8988T (cell line): ENCODE data around the gene PTPRN2.
"Not testable (repeated sequence)": the region's sequence is repeated elsewhere in the genome, so short reads cannot be mapped to it uniquely, and the experiment has no call there.

Experiments used
- DNase-seq: peaks from one replicate; pipeline ENCODE4 v3.0.0; 2011

PTPRN2 gene

DNA sequence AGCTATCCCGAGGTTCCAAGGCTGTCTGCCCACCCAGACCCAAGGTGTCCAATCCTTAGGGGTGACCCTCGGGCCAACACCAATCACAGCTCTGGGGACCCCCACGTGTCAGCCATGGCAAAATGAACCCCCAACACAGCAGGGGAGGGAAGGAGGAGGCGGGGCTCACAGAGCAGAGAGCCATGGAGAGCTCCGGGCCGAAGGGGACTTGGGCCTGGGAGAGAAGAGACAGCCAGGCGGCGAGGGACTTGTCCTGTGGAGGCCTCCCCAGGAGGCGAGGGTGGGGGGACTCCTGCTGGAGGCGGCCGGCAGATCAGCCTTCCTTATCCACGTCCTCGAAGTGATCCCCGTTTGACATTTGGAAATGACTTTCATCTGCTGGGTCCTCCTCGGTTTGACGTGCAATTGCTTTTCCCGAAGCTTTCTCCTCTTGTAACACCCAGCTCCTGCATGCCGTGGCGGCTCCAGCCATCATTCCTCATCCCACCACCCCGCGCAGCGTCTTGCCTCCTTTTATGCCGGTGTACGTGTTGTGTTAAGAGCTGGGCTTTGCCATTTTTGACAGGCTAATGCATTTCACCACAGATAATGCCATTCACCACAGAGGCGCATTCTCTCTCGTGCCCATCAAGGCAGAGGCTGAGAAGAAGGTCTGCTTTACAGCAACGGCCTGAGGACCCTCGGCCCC lies 913.5 kb downstream of the PTPRN2 start:
- no peak for DNase-seq

DNA sequence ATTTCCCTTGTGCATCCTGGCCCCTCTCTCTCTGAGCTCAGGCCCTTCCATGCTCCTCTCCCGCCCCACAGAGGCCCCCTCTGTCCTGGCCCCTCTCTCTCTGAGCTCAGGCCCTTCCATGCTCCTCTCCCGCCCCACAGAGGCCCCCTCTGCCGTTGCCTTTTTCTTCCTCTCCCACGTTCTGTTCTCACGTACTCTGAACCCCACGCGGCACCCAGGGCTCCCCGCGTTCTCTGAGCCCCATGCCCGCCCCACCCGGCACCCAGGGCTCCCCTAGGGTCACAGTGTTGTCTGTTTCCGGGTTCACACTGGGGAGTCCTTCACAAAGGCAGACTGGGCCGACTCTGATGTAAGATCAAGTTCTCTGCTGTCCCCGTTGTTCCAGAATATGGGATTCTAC lies 914.0 kb downstream of the PTPRN2 start:
- DNase-seq: no peak

DNA sequence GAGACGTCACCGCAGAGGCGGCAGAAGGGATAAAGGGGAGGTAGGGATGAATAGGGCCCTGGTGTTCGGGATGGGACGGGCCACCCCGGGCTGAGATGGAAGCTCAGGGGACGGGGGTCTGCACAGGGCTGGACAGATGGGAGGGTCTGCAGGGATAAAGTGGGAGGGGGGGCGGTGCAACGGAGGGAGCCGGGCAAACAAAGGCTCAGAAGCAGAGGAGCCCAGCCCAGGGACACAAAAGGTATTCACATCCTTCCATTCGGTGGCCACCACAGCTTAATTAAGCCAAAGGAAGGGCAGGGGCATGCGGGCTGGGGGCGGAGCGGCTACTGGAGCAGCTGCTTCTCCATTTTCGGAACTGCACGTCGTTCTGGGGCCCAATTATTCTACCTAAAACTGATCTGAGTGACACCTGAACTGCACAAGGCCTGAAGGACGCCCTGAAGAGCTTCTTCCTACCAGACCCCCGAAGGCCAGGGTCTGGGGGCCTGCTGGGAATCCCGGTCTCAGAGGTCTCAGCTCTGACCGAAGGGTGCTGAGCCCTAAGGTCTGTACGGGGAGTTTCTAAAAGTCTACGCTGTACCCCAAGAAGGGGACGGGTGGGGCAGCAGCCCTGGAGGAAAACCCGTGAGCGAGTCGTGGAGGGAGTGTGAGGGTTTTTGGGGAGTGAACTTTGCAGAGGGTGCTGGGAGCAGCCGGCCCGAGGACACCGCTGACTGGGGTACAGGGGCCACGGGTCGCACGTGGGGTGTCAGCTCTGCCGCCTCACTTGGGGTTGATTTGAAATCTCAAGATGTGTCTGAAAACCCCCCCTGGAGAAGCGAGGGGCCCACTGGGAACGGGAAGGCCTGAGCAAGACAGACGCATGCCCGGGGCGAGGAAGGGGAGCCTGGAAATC lies 916.0 kb downstream of the PTPRN2 start:
- no peak for DNase-seq

DNA sequence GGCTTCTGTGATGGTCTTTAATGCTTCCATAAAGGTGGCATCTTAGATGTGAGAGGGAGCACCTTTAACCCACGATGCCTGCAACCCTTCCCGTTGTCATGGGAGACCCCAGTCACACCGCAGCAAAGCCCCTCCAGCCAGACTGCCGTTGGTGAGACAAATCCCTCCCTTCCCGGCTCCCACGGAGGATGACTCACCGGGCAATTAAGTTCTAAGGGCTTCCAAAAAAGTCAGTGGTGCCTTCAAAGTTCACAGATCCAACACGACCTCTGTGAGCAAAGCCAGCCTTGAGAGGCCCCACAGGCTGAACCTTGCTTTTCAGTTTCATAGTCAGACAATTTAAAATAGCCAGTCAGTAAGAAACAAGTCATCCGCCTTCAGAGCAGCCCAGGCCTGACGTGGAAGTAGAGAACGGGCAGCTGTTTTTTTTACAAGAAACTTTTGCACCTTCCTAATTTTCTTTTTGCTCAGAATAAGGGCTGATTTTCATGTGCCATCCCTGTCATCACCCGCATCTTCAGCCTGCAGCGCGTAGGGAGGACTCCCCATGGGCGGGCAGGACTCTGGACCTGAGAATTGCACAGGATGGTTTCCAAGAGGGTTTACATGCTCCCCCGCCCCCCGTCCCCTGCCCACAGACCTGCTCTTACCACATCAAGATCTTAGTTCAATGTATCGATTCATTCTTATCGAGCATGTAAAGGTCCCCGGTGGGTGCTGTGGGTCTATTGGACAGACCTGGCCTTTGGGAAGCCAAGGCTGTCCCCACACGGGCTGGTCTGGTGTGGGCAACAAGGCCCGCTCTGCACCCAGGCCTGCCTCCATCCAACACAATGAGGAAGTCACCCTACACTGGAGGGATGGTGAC lies 916.9 kb downstream of the PTPRN2 start:
- no peak for DNase-seq

DNA sequence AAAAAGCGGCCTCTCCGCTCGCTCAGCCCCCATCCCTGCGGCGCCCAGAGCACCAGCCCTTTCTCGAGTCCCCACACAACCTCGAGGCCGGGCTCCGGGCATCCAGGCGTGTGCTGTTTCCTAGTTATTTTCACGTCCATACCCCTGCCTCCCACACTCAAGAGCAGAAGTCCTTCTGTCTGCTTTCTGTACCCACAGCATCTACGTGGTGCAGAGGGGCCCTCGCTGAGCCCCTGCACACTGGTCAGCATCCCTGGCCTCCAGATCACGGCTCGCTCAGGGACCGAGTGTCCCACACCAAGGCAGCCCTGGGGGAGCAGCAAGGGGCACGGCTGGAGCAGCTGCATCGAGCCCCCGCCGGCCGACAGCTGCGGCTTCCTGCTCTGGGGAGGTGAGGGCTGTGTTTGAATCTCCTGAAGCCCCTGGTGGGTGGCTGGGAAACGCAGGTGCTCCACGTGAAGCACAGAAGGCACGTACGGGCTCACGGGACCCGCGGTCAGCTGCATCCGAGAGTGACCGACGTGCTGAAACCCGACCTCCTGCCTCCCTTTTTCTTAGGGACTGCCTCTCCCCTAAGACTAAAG lies 917.8 kb downstream of the PTPRN2 start:
- no peak for DNase-seq

DNA sequence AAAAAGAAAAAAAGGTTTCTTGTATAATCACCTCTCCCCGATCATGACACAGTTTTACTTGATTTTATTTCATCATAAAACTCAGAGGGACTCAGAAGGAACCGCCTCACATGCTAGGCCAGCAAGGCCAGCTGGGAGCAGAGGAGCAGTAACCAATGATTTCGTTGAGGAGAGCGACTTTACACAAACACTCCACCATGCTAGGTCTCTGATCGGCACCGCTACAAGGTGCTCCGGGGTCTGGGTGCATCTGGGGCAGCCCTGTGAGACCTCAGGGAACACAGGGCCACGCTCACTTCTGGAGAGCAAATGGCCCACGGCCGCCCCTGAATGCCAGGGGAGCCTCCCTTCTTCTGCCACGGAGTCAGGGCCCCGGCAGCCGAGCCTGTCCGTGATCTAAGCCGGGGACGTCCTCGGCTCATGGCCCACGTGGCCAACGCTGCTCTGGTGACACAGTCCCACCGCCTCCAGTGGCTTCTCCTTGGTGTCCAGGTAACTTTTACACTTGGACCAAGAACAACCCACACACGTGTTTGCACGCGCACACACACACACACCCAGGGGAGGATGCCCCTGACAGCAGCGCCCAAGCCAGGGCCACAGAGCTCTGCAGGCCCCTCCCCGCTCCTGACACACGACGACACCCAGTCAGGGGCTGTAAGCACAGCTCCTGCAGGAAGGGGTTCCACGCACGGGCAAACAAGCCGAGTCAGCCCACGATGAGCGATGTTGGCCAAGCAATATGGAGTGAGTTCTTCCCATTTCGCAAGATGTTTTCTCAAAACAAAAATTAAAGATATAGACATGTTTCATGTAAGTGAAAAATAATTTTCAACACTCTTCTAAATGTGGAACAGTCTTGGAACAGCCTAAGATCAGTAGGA lies 918.5 kb downstream of the PTPRN2 start:
- DNase-seq: no peak

DNA sequence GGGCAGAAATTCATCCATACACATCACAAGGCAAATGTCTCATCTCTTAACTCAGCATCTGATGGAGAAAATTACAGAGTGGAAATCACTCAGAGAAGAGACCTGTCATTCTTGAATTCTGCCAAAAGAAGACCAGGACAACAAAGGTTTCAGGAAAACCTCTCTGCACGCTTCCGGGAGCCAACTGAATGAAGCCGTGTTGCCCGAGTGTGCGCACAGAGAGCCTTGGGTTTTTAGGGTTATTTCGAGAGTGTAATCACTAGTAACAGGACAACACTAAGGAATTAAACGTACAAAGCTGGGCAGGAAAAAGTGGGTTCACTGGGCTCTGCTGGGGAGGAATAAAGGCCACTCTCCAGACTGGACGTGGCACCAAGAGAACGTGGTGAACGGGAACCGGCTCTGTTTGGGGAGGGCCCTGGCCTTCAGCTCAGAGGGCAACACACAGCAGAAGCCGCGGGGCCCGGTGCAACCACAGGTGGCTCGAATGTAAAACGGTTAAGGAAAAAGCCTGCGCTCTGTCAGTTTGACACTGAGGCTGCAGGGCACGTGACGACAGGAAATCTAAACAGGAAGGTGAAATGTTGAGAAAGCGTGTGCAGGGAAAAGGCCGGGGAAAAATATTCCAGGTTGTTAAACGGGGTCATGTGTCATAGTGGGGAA lies 919.3 kb downstream of the PTPRN2 start:
- DNase-seq: no peak

DNA sequence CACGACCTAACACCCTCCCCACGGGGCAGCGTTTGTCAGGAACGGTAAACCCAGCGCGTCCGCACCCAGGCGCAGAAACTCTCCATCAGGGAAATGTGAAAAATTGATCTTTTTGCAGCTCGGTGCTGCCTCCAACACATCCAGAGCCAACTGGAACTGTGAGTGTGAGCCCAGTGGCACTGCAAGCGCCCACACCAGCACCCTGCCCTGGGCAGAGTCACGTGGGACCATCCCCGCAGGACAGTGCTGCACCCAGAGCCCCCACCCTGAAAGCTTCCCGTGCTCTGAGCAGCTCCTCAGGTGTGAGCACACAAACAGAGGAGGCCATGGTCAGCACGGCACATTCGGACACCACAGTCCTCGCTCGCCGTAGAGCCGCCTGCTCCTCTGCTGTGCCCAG lies 919.9 kb downstream of the PTPRN2 start:
- no peak for DNase-seq

DNA sequence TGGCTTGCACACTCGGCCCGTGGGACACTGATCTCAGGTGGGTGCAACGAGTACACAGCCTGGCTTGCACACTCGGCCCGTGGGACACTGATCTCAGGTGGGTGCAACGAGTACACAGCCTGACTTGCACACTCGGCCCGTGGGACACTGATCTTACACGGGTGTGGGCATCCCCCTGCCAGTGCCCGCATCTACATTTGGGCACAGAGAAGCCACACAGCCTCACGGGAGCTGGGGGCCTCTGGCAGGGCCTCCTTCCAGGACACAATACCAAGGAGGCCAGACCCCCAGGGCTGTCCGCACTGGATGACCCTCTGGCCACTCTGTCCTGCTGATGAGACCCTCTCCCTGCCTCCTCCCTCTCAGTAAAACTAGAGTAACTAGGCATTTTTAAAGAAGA lies 920.4 kb downstream of the PTPRN2 start:
- no peak for DNase-seq

DNA sequence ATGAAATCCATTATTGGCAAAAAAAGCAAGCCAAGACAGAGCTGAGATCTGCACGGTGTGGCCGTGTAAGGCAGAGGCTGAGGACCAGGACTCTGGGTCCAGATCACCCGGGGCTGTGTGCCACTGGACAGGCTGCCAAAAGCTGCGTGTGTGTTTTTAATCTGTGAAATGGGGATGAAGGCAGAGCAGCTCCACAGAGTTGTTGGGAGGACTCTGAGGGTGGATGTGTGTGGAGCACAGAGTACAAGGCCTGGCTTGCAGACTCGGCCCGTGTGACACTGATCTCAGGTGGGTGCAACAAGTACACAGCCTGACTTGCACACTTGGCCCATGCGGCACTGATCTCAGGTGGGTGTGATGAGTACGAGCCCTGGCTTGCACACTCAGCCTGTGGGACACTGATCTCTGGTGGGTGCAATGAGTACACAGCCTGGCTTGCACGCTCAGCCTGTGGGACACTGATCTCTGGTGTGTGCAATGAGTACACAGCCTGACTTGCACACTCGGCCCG lies 921.0 kb downstream of the PTPRN2 start:
- DNase-seq: no peak

DNA sequence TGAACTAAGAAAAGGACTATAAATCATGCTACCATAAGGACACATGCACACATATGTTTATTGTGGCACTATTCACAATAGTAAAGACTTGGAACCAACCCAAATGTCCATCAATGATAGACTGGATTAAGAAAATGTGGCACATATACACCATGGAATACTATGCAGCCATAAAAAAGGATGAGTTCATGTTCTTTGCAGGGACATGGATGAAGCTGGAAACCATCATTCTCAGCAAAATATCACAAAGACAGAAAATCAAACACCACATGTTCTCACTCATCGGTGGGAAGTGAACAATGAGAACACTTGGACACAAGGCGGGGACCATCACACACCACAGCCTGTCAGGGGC lies 922.0 kb downstream of the PTPRN2 start:
- not testable (repeated sequence) for DNase-seq

DNA sequence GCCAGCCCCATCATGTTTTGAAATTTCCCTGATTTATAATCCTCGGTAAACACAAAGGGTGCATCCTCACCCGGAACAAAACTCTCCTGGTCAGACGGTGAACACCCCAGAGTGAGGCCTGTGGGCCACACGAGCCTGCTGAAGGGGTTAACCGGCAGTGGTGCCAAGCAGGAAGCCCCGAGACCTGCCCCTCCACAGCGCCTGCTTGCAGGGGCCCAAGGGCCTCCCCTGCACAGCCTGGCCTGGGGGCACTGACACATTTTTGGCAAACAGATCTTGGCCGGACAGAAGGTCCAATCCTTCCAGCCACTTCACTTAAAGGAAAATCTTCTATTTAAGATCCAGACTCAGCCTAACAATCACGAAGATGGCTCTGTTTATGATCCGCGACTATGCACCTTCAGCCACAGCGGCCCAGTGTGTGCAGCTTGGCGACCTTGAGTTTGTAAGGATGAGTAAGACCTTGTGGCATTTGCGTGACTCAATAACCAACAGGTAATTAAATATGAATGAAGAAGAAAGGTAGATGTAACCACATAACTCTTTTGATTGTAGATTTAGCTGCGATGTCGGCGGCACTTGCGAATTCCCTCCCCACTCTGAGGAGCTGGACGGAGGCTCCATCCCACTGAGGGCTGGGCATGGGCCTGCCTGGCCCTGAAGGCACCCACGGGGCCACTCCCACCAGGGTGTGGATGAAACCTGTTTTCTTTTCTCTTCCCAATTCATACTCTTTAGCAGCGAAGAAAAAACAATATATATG lies 922.6 kb downstream of the PTPRN2 start:
- no peak for DNase-seq

DNA sequence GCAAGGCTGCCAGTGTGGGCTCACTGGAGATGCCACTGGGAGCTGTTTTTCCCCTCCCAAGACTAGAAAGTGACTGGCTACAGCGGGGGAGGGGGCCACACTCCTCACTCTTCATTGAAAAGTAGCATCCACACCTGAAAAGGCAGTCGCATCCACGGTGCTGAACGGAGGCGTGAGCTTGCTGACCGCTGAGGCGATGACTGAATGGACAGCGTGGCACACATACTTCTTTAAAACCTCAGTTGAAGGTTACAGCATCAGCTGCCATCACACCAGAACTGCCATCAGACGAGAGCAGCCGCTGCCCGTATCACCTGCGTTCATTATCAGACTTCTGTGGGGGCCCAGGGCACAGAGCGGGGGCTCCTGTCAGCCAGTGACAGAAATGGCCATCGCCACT lies 923.6 kb downstream of the PTPRN2 start:
- no peak for DNase-seq

DNA sequence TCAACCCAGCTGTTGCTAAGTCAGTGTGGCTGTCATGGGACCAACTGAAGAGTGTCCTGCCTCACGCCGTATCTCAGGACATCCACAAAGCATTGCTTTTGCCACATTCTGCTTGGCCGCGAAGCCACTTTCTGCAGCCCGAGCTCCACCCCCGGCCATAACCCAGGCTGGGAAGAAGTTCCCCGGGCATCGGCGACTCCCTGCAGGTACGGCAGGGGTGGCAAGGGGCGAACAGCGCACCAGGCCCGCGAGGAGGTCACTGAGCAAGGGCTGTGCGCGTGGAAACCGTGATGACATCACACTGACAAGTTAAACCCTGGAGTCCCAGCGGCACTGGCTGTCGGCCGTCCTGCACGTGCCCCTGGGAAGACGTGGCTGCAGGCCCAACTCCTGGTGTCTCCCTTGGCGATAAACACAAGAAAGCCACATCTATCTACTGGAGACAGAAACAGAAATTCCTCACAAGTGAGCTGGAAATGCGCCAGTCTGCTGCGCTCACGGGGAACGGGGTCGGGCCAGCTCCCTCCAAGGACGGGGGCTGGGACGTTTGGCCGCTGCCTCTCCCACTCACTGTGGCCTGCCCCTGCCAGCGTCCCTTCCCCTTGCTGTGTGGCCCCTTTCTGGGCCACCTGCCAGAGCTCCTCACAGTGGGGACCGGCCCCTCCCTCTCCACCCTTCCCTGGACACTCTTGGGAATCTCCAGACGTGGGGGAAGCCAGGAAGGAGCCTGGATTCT lies 924.5 kb downstream of the PTPRN2 start:
- no peak for DNase-seq

DNA sequence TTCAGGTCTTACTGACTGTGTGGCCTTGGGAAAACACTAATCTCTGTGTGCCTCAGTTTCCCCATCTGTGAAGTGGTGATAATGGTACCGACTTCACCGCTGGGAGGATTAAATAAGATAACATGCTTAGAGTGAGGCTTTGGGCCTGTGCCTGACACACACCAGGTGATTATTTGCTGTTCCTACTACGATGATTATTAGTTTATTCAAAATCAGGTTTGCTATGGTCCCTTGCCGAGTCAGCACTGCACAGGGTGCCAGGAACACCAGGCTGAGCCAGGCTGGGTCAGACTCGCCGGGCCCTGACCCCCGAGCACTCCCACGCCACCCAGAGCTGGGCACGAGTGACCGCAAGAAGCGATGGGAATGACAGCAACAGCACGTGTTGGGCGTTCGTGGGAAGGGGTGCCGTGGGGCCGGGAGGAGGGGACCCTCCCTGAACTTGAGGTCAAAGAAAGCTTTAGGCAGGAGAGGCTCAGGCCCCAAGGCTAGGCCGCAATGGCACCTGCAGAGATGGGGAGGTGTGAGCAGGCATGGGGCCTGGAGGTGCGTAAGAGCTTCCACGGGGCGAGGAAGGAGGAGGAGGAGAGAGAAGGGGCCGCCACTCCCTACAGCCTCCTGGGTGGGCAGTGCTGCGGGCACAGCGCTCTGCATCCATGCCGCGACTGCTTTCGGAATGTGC lies 925.4 kb downstream of the PTPRN2 start:
- no peak for DNase-seq

DNA sequence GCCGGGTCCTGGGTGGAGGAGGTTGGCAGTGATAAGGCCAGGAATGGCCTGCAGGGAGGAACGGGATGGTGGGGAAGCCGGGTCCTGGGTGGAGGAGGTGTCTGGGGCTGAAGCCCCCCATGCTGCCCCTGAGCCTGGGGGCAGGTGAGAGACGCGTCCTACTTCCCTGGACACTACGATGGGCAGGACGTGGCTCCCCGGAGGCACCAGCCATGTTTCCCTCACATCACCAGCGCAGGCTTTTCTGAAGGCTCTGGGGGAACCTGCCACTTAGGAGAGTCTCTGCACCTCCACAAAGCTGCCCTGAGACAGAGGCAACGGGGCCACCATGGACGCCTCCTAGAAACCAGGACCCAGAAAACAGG lies 926.0 kb downstream of the PTPRN2 start:
- no peak for DNase-seq

DNA sequence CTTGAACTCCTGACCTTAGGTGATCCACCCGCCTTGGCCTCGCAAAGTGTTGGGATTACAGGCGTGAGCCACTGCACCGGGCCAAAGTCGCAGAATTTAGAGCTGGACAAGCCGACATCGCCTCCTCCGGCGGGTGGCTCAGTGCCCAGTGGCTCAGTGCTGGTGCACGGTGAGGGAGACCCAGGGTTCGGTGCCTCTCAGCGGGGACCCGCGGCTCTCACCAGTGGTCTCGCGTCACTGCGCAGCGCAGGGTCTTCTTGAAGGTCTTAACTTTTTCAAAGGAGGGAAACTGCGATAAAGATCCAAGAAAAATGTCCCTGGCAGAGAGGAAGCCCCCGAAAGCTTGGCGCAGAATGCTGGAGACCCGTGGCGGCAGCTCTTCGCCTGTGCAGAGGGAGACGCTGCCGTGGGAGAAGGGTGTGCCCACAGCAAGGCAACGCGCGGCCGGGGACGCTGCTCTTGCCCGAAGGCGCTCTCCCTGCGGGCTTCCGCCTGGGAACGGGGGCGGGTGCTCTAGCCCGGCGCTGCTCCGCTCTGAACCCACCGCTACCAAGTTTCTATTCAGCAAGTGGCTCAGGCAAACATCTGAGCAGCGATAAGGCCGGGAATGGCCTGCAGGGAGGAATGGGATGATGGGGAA lies 926.5 kb downstream of the PTPRN2 start:
- no peak for DNase-seq

DNA sequence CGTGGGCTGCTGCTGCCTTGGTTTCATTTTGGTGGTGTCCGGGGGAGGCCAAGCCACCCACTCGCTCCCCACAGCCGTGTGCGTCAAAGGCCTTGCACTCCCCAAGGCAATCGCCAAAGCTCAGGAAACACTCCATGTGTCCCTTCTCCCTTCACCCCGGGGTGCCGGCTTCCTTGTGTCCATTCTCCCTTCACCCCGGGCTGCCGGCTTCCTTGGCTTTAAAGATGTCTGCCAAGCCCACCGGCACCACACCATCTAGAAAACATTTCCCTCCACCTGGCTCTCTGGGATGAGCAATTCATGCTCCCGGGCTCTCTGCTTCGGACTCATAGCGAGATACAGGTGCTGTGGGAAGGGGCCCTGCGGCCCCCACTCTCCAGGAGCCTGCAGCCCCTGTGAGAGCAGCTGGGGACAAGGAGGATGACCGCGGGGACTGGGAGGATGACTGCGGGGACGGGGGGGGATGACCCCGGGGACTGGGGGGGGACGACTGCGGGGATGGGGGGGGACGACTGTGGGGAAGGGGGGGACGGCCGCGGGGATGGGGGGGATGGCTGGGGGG lies 928.7 kb downstream of the PTPRN2 start:
- DNase-seq: no peak
